HG03196 (cell line): ENCODE results near the gene FBXO7.

Source experiments
- ATAC-seq: cut with Tn5 transposase; IDR thresholded peaks from one replicate; pipeline ENCODE4 v1.9.1; 2021; ENCODE audit not compliant: unreplicated experiment

FBXO7 gene

GRCh38 chr22:32489377-32489776 lies 14.8 kb downstream of the FBXO7 start:
- no peak for ATAC-seq

- no peak for ATAC-seq
These were observed 15.7 kb downstream of the FBXO7 start for GRCh38 chr22:32490279-32490678.

DNA sequence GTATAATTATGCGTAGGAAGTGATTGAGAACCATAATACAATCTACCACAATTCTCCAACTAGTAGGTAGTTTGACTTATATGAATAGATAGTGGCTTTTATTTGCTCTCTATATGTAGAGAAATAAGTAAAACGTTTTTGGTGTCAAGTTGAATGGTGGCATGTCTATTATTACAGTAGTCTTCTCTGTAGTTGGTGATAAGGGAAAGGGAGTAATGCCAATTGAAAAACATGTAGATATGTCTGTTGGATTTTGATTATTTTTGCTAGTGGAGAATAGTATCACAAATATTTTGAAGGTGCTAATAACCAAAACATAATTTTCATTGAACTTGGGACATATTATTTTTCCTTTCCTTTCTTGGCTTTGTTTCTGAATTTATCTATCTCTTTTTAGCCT lies 17.5 kb downstream of the FBXO7 start:
- ATAC-seq, result no peak

- ATAC-seq, result no peak
These were observed 18.9 kb downstream of the FBXO7 start for GRCh38 chr22:32493551-32493950.

DNA sequence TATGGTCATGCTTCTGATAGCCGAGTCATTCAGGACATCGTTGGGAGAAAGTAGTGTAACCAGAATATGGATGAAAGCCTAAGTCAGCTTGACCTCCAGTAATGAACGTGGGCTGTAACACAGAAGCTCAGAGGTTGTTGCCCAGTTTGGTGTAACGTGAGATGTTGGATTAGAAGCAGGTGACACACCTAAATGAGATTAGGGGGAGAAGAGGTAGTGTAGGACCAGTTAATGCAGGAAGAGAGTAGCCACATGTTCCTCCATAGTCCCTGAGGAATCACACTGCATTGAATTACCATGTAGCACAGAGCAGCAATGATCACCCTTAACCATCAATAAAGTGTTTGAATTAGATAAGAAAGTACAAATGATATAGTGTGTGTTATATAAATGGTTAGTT lies 20.4 kb downstream of the FBXO7 start:
- no peak for ATAC-seq

DNA sequence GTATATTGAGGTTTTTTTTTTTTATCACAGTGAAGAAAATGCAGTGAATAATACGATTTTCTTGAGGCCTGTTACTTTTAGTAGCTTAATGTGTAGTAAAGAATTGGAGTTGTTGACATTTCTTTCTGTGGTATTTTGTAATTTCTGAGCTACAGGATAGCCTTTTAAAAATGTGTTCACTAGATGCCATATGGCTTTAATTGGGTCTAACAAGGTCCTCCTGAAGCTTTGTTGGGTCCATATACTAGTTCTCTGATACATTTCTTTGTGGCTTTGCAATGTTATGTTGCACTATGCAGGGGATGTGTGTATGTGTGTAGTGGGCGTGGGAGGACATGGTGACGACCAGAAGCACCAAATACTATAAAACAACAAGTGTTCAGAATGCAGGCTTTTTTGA lies 25.1 kb downstream of the FBXO7 start:
- no peak for ATAC-seq

DNA sequence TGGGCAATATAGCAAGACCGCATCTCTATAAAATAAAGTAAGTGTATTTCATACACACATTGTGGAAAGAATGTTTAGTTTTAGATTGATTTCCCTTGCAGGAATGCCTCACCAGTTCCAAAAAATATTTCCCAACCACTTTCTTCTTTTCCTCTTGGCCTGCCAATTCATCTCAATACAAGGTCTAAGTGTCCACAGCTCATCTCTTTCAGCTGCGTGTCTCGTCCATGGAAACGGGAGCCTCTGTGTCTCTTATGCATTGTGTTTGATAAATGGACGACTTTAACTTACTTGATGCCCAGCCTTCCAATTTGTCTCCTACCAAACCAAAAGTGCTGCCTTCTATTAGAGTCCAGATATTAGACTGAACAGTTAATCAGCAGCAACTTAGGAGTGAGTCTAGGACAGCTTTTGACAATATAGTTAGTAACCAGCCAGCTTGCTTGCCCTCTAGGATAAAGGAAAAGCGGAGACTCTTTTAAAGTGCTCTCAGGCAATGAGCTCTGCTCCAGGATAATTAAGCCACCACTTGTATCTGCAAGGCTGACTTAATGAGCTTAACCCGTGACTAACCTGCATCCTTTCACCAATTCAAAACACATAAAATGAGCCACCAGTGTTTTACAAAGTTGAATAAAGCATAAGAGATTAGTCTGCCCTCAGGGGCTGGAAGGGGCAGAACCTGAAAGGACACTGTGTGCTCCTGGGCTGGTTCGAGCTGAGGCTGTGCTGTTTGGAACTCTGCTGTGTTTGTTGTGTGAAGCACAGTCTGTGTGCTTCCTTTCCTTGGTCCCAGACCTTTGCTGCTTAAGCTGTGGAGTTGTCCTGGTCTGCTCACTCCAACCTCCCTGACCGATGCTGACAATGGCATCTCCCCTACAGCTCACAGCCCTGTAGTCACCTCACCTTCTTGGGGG lies 27.5 kb downstream of the FBXO7 start:
- no peak for ATAC-seq

DNA sequence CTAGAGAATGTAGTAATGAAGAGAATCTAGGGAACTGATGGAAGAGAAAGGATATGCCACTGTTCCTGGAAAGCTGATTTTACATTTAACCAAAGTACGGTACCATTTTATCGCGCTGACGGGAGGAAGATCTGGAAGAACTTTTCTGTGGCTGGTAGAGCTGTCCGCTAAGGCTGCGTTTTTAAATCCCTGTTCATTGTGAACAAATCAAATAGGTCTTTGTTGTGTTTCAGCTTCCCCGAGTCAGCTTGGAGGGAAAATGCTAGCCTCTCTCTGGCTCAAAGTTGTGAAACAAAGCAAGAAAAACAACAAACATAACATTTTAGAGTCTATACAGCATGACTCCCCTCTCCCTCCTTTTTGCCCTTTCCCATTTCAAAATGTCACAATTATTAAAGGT lies 34.4 kb downstream of the FBXO7 start:
- ATAC-seq, result no peak

GRCh38 chr22:32511274-32511673 lies 36.7 kb downstream of the FBXO7 start:
- ATAC-seq, result no peak

GRCh38 chr22:32511776-32512175 lies 37.2 kb downstream of the FBXO7 start:
- no peak for ATAC-seq

GRCh38 chr22:32512267-32512982 lies 37.8 kb downstream of the FBXO7 start:
- no peak for ATAC-seq

DNA sequence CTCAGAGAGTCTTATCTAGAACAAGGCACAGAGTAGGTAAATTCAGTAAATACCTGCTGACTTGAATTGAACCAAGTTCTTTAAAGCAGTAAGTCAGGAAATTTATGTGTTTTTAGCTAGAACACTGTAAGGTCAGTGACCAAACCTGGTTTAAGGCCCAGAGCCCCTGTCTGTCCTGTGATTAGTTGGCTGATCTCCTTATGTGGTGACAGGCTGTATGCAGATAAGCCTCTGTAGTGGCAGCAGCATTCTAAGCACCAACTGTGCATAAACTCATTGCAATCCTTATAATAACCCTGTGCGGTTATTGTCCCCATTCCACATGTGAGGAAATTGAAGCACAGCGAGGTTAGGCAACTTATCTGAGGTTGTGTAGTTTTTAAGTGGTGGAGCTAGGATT lies 40.5 kb downstream of the FBXO7 start:
- no peak for ATAC-seq

DNA sequence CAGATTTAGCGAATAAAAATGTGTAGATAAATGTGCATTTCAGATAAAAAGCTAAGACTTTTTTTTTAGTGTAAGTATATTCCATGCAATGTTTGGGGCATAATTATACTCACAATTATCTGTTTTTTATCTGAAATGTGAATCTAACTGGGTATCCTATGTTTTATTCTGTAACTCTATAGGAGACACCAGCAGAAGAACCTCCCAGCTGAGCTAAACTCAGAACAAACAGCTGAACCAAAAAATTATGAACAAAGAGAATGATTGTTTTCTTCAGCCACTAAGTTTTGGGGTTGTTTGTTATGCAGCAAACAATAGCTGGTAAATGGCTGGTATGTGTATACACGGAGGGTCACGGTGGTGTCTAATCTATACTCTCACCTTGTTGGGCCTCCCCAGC lies 42.9 kb downstream of the FBXO7 start:
- no peak for ATAC-seq

- ATAC-seq, result no peak
These were observed 43.3 kb downstream of the FBXO7 start for GRCh38 chr22:32517921-32518320.

DNA sequence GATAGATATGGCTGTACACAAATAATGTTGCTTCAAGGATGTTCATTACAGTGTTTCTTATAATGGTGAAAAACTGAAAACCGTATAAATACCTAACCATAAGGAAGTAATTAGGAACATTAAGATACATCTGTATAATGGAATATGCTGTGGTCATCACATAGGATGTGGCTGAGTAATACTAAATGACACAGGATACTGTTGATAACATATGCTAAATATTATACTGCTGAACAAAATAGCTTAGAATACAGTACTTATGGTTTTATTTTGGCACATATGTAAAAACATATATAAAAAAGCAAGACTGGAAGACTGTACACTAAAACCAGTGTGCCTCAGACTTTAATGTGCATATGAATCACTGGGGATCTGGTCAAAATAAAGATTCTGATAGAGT lies 43.8 kb downstream of the FBXO7 start:
- no peak for ATAC-seq

DNA sequence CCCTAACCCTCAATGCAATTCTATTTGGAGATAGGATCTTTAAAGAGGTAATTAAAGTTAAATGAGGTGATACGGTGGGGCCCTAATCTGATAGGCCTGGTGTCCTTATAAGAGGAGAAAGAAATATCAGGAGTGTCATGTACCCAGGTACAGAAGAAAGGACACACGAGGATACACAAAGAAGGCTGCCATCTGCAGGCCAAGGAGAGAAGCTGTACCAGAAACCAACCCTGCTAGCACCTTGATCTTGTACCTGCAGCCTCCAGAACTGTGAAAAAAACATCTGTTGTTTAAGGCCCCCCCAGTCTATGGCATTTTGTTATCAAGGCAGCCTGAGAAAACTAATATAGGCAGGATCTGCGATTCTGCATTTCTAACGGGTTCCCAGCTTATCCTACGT lies 44.2 kb downstream of the FBXO7 start:
- no peak for ATAC-seq

DNA sequence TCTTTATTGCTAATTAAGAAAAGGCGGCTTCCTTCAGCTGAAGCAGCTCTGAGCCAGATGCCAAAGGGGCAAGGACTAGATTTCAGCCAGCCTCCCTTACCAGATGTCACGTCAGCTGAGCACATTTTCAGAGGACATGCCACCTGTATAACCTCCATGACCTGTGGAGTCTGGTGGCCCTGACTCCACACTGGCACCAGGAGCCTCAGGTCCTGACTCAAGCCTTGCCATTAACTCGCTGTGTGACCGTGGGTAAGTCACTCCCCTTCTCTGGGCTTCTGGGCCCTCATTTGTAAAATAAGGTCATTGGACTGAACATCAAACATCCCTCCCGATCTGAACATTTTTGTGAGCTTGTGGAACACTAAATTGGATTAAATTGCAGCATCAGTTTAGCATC lies 46.0 kb downstream of the FBXO7 start:
- ATAC-seq, result no peak

DNA sequence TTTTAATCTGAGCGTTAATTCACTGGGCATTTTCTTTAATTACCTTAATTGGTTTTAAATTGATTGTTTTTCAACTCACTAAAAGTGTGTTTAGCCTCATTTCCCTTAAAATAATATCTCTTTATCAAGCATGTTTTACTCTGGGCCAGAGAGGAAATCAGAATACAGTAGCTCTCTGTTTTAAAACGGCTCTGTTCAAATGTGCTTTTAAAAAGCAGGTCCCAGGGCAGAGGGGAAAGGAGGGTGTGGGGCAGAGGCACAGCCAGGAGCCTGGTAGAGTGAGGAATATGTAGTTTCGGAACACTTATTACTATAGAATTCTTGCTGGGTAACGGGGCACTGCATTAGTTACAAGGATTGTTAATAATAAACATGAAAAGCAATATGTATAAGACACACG lies 47.6 kb downstream of the FBXO7 start:
- no peak for ATAC-seq

GRCh38 chr22:32527756-32528155 lies 53.1 kb downstream of the FBXO7 start:
- ATAC-seq, result no peak

DNA sequence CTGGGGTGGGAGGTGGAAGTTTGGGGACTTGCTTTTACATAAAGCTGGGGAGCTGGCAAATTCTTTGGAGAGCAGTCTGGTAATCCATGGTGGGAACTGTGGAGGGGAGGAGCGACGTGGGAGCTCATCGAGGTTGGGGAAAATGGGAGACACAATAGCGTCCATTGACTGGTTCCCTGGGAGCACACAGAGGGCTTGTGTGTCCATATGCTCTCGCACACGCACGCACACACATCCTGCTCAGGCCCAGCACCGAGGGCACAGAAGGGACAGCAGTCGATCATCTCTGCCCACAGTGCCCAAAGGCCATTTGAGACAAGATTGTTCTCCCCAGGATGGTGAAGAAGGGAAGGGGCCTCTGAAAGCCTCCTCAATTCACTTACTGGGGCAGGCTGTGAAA lies 53.7 kb downstream of the FBXO7 start:
- no peak for ATAC-seq

DNA sequence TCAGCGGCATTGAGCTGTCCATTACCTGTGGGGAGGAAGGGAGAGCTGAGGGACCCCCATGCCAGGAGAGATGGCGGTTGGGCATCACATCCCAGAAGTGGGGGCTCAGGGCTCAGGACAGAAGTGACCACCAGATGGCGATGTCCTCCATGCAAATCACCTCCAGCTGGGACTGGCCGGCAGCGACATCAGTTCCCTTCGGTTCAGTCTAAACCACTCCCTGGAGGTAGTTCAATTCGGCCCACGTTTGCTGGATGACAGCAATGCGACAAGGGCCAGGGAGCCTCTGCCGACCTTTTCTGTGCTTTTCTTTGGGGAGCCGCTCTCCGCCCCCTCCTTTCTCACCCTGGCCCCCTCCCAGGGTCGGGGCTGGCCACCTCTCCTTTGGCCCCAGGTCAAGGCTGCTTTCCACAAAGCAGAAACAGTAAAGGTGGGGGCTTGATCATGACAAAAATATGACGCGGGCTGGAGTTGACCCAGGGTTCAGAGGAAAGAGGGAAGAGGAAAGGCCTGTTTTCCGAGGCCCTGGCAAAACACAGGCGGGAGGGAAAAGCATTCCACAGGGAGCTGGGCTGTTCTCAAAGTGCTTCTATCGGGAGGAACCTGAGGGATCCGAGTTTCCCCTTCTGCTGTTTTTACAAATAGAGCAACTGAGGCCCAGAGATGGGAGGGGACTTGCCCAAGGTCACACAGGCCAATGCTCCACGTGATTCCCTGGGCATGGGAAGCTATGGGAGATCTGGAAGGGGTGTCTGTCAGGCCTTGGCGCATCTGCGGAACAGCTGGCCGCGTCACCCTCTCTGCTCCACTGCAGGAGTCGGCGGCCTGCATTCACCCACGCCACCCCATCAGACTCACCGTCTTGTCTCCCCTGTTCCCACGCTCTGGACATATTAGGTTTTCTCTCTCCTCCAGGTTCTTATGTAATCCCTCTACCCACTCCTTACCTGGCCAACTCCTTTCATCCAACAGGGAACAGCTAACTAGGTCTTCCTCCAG lies 54.7 kb downstream of the FBXO7 start:
- ATAC-seq, result no peak
